Measurements from ENCODE around the gene KLHL12.

Gene KLHL12

DNA sequence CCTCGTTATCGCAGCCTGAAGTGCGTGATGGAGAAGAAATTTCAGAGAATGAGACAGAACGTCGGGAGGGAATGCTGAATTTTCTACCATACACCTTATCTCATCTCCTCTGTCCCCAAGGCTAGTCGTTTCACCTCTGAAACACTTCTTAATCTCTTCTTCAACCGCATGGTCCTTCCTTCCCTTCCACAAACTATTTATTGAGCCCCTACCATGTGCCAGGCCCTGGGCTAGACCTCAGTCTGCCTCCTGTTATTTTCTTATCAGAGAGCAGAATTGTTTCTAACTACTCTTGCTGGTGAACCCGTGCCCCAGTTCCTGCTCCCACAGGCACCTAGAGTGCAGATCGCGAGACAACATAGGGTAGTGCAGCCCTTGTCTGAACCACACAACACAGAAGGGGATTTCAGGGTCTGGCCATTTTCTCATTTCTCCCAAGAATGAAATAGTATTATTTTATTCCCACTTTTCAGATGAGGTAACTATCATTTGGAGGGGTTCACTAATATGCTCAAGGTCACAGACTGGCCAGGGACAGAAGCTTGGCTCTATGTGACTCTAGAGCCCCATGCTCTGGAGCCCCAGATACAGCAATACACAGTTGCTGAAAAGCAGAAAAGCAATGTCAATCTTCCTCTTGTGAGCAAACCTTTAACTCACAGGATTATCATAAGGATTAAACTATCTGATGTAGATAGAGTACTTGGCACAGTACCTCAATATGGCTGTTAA, 31.7 kb upstream of the KLHL12 start:
- intact Hi-C loops (cut with micrococcal nuclease) = loop anchor here (1.0 kb wide), 1 partner anchor 9 kb away; the partner anchor contains the start of gene CYB5R1
- peaks cover 45% of the 10 kb centered on the region for H3K4me1 Mint-ChIP-seq (ENCODE audit: low read depth)
- H3K27me3 Mint-ChIP-seq = no peaks in the 10 kb centered on the region
- peak overlapping the region; percentile 86 for H3K27ac Mint-ChIP-seq
- H3K9me3 Mint-ChIP-seq = no peaks in the 10 kb centered on the region
- peak overlapping the region; percentile 86 for H3K4me3 Mint-ChIP-seq
- peaks cover 63% of the 10 kb centered on the region for H3K36me3 Mint-ChIP-seq (ENCODE audit: low read depth)

DNA sequence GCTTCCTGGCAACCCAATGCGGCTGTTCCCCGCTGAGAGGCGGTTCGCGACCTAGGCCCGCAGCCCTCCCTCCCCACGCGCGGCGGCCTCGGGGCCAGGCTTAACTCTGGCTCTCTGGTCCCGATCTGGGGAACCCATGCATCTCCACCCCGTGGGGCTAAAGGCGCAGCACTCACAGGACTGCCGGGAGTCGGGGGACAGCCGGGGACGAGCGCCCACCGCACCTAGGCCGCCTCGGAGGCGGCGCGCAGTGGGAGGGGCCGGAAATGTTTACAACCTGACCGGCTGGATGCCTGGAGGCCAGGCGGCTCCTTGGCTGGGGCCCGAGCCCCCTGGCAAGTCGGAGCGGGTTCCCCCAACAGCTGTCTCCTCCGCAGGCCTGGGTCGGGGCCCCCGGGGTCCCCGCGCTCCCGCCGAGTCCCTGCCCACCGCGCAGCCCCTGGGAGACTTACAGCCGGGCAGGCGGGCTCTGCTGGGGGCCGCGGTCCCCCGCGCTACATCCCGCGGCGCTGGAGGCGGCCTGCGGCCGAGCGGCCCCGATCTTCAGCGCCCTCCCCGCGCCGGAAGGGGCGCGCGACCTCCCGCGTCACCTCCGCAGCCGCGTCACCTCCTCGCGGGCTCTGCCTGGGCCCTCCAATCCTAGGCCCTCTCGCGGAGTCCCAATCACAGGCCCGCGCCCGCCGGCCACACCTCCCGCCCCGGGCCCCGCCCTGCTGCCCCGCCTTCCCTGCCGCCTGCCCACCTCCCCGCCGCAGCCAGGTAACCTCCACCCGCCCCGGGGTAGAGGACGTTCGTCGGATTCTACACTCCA, 30.9 kb upstream of the KLHL12 start, which contains the start of gene ADIPOR1:
Gene ADIPOR1, minus strand, starts transcription at position 580 of the 811 bp plus-strand sequence. CDS start 7,242 bp downstream, outside the sequence.
- Mint-ChIP-seq H3K4me3 (peak within 1 kb of the TSS; percentile 86), H3K27me3 (no peaks in the 10 kb centered on the region), H3K36me3 (ENCODE audit: low read depth) (peaks cover 56% of the 10 kb centered on the region), H3K4me1 (ENCODE audit: low read depth) (peaks cover 50% of the 10 kb centered on the region), H3K27ac (peak within 1 kb of the TSS; percentile 86), H3K9me3 (no peaks in the 10 kb centered on the region)
- intact Hi-C loops (cut with micrococcal nuclease) = loop anchor here (1.0 kb wide), 1 partner anchor 9 kb away; the partner anchor contains the start of gene CYB5R1

DNA sequence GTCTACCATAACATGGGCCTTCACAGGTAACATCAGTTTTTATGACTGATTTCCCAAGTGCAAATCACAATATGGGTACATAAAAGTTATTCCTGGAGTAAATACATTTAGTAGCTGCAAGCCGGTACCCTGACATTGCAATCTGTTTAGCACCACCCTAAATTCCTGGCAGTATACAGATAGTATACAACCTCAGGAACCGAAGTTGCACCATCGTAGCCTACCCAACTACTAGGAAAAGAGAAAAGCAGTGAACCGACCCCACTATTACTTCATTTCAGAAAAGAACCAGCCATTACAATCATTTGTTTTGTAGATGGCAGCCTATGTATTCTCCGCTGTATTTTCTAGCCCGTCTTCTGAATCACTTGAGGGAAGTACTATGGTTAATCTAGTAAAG, 29.9 kb upstream of the KLHL12 start:
- H3K36me3 Mint-ChIP-seq (ENCODE audit: low read depth) = peaks cover 46% of the 10 kb centered on the region
- intact Hi-C loops (cut with micrococcal nuclease) = no loop called here
- peak overlapping the region; percentile 86 for H3K4me3 Mint-ChIP-seq
- H3K9me3 Mint-ChIP-seq = no peaks in the 10 kb centered on the region
- peak overlapping the region; percentile 86 for H3K27ac Mint-ChIP-seq
- no peaks in the 10 kb centered on the region for H3K27me3 Mint-ChIP-seq
- H3K4me1 Mint-ChIP-seq (ENCODE audit: low read depth) = peaks cover 56% of the 10 kb centered on the region

DNA sequence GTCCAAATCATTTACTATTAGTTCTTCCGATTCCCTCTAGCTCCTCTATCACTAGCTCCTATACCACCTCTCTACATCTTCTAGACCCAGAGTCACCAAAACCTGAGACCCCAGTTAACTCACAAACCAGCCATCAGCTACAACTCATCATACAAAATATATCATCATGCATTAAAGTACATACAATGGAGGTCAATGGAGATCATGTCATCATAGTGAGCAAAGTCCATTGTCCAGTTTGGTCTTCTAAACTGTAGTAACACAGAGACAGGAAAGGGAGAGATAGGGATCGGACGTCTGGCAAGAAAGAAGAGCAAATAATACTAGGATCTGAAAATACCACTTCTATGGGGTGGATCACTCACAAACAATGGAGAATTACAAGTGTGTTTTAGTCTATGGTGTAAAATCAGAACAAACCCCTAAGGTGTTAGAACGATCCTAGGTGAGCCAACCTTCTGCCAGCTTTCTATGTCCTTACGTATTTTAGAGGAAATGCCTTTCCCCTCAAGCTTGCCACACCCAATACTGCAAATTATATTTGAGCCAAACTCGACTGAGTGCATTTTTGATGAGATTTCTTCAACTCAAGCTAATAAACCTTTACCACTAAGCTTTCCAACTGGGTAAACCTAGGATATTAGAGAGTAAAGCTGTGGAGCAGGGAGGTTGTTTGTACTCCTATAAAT, 27.2 kb upstream of the KLHL12 start:
- intact Hi-C loops (cut with micrococcal nuclease) = no loop called here
- H3K4me3 Mint-ChIP-seq = peak overlapping the region; percentile 5
- H3K27ac Mint-ChIP-seq = peak overlapping the region; percentile 85

DNA sequence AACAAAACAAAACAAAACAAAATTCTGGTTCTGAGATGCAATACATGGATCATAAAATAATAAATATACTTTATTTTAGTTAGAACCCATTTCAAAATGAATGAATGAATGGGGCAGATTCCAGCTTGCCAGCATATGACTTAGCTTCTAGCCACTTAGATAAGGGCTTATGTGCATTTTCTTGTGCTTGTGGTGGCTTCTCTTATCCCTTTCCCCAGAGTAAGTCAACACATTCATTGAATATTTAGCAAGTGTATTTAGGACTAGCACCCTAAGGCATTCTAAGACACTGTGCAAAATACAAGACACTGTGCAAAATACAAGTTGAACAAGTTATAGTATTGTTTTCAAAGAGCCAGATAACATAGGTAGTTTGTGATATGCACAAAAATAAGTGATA, 26.4 kb upstream of the KLHL12 start:
- no peak overlapping the region for H3K4me3 Mint-ChIP-seq
- H3K9me3 Mint-ChIP-seq = no peaks in the 10 kb centered on the region
- peaks cover 58% of the 10 kb centered on the region for H3K36me3 Mint-ChIP-seq (ENCODE audit: low read depth)
- intact Hi-C loops (cut with micrococcal nuclease) = loop anchor here (2.0 kb wide), 2 partner anchors 45 to 65 kb away; partner anchors contain the start of gene RABIF
- peak overlapping the region; percentile 85 for H3K27ac Mint-ChIP-seq
- peaks cover 59% of the 10 kb centered on the region for H3K4me1 Mint-ChIP-seq (ENCODE audit: low read depth)
- no peaks in the 10 kb centered on the region for H3K27me3 Mint-ChIP-seq

More for the DNA sequence above, 27.2 kb upstream of the KLHL12 start:
- no peaks in the 10 kb centered on the region for H3K27me3 Mint-ChIP-seq
- no peaks in the 10 kb centered on the region for H3K9me3 Mint-ChIP-seq
- peaks cover 54% of the 10 kb centered on the region for H3K36me3 Mint-ChIP-seq (ENCODE audit: low read depth)
- peaks cover 64% of the 10 kb centered on the region for H3K4me1 Mint-ChIP-seq (ENCODE audit: low read depth)

DNA sequence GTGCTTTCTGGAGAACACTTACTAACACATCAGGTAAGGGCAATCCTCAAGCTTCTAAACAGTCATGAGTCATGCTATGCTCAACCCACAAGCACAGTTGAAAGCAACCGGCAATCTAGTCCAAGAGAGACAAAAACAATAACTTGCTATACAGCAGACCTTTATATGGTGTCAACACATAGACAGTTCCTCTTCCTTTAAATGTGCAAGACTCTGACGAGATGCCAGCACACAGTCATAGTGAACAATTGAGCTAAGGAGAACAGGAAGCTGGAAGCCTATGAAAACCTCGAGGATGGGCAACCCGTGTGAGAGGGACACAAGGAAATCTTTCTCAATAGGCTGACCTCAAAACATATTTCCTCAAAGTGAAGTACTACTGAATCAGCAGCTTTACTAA, 25.8 kb upstream of the KLHL12 start:
- H3K4me1 Mint-ChIP-seq (ENCODE audit: low read depth) = peaks cover 57% of the 10 kb centered on the region

DNA sequence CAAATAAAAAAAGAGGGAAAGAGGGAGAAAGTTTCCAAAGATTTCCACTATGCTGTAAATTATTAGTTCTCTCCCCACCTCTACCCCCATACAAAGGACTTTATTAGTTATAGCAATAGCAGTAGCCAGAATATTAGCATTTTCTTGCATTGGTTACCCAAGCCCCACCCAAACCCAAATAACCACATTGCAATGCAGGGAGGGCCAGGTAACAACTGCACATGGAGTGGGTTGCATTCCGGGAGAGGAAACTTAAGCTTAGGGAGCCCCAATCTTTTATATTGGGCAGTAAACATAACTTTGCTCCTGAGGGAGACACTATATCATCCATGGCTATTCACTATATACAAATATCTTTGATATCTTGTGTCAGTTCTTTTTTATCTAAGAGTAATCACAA, 25.1 kb upstream of the KLHL12 start:
- peaks cover 69% of the 10 kb centered on the region for H3K36me3 Mint-ChIP-seq (ENCODE audit: low read depth)
- intact Hi-C loops (cut with micrococcal nuclease) = loop anchor here (1.0 to 2.0 kb wide), 3 partner anchors 17 to 63 kb away; partner anchors contain the start of gene RABIF
- peaks cover 54% of the 10 kb centered on the region for H3K4me1 Mint-ChIP-seq (ENCODE audit: low read depth)

More for the DNA sequence above, 25.8 kb upstream of the KLHL12 start:
- Mint-ChIP-seq H3K9me3 (no peaks in the 10 kb centered on the region), H3K36me3 (ENCODE audit: low read depth) (peaks cover 62% of the 10 kb centered on the region), H3K4me3 (peak overlapping the region; percentile 59), H3K27me3 (no peaks in the 10 kb centered on the region), H3K27ac (peak overlapping the region; percentile 85)
- intact Hi-C loops (cut with micrococcal nuclease) = loop anchor here (1.0 to 2.0 kb wide), 3 partner anchors 16 to 64 kb away; partner anchors contain the start of gene RABIF

DNA sequence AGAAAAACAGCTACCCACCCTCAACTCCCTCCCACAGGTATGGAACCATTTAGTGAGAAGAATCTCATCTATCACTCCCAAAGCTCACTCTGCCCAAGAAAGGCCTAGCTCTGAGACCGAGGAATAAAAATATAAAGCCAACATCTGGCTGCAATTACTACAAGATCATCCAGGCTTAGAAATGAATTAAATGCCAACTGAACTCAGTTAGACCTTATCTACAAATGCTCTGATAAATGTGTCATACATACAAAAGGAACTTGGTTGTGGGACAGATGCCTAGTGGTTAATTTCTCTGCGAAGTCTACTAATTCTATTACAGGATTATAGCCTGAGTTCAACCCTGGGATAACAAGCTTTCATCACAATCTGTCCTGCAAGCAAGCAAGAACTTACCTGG, 24.4 kb upstream of the KLHL12 start:
- Mint-ChIP-seq H3K4me3 (no peak overlapping the region), H3K27me3 (no peaks in the 10 kb centered on the region), H3K4me1 (ENCODE audit: low read depth) (peaks cover 47% of the 10 kb centered on the region), H3K9me3 (no peaks in the 10 kb centered on the region), H3K27ac (peak overlapping the region; percentile 85), H3K36me3 (ENCODE audit: low read depth) (peaks cover 73% of the 10 kb centered on the region)
- intact Hi-C loops (cut with micrococcal nuclease) = no loop called here

More for the DNA sequence above, 25.1 kb upstream of the KLHL12 start:
- H3K27ac Mint-ChIP-seq = peak overlapping the region; percentile 85
- H3K27me3 Mint-ChIP-seq = no peaks in the 10 kb centered on the region
- H3K9me3 Mint-ChIP-seq = no peaks in the 10 kb centered on the region
- no peak overlapping the region for H3K4me3 Mint-ChIP-seq

DNA sequence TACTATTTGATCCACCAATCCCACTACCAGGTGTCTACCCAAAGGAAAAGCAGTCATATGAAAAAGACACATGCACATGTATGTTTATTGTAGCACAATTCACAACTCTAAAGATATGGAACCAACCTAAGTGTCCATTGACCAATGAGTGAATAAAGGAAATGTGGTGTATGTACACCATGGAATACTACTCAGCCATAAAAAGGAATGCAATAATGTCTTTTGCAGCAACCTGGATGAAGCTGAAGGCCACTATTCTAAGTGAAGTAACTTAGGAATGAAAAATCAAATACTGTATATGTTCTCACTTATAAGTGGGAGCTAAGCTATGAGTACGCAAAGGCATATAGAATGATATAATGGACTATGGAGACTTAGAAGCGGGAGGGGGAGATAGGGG, 18.4 kb upstream of the KLHL12 start:
- Mint-ChIP-seq H3K4me3 (no peak overlapping the region), H3K27me3 (no peaks in the 10 kb centered on the region), H3K9me3 (no peaks in the 10 kb centered on the region), H3K4me1 (ENCODE audit: low read depth) (no peaks in the 10 kb centered on the region), H3K27ac (no peak overlapping the region), H3K36me3 (ENCODE audit: low read depth) (peaks cover 100% of the 10 kb centered on the region)
- intact Hi-C loops (cut with micrococcal nuclease) = no loop called here

DNA sequence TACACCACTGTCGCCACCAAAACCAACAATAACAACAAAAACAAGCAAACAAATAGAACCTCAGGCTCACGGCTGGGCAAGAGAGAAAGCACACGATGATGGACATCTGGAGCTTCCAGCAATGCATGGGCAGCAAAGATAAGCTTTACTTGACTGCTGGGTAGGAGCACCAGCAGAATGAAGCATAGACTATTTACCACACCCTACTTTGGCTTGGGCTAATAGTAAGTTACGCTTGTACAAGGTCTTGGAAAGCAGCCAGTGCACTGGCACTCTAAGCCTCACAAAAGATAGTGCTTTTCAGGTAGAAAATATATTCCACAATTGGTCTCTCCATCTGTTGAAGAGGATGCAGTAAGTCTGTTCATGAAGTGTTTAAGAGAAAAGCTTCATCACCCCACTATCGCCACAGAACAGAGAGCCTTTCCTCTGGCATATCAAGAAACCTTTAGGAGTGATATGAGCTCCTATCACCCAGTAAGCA, 17.4 kb upstream of the KLHL12 start:
- no peaks in the 10 kb centered on the region for H3K4me1 Mint-ChIP-seq (ENCODE audit: low read depth)
- intact Hi-C loops (cut with micrococcal nuclease) = no loop called here
- H3K9me3 Mint-ChIP-seq = no peaks in the 10 kb centered on the region
- H3K27ac Mint-ChIP-seq = no peak overlapping the region
- no peaks in the 10 kb centered on the region for H3K27me3 Mint-ChIP-seq
- H3K4me3 Mint-ChIP-seq = no peak overlapping the region
- peaks cover 100% of the 10 kb centered on the region for H3K36me3 Mint-ChIP-seq (ENCODE audit: low read depth)

DNA sequence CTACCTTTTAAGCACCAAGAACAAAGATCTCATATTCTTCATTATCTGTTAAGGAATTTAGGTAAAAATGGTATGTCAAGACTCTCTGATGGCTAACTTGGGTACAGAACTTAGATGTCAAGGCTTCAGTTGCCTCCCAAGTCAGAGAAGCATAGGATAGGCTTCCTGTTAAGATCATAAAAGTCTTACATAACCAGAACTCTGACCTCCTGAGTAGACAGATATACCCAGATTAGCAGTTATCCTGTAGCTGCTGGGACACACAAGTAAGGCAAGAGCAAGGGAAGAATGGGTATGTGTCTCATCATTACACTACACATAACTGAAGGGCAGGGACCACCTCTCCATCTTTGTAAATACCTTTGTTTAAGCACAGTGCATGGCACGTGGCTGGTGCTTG, 15.4 kb upstream of the KLHL12 start:
- Mint-ChIP-seq H3K27me3 (no peaks in the 10 kb centered on the region), H3K27ac (no peak overlapping the region), H3K36me3 (ENCODE audit: low read depth) (peaks cover 81% of the 10 kb centered on the region), H3K4me3 (no peak overlapping the region), H3K4me1 (ENCODE audit: low read depth) (no peaks in the 10 kb centered on the region), H3K9me3 (no peaks in the 10 kb centered on the region)
- intact Hi-C loops (cut with micrococcal nuclease) = no loop called here

DNA sequence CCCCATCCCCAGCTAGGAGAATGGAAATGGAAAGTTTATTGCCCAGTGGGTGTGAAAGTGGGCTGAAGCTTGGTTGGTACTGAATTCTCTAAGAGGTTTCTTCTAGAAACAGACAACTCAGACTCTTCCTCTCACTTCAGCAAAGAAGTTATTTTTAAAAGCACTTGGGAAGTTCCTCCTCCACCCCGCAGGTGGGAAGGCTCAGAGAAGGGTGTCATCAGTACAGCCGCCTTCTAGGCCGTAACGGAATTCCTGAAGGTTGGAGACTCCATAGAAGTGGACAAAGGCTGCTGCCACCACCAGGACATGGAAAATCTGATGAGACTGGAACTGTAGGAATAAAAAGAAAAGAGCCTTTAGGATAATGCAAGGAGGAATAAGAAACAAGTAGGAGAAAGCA, 14.3 kb upstream of the KLHL12 start:
- Mint-ChIP-seq H3K9me3 (no peaks in the 10 kb centered on the region), H3K4me1 (ENCODE audit: low read depth) (no peaks in the 10 kb centered on the region), H3K36me3 (ENCODE audit: low read depth) (peaks cover 71% of the 10 kb centered on the region), H3K27ac (no peak overlapping the region), H3K4me3 (no peak overlapping the region), H3K27me3 (no peaks in the 10 kb centered on the region)
- intact Hi-C loops (cut with micrococcal nuclease) = no loop called here

DNA sequence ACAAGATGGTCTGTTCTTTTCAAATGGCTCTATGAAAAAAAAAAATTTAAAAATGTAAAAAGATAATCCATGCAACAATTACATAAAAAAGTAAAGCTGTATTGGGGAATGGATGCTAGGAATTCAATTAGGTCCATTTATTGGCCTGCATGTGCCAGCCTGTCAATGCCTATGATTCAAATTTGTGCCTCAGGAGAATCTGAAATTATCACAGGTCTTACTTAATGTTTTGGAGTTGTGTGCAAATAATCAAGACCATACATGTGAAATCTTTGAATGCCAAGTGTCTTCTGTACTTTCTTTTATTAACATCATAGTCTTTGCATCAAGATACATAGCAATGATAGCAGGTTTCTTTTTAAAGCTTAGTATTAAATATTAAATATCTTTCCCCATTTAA, 13.5 kb upstream of the KLHL12 start:
- peaks cover 63% of the 10 kb centered on the region for H3K36me3 Mint-ChIP-seq (ENCODE audit: low read depth)

More for the DNA sequence above, 13.5 kb upstream of the KLHL12 start:
- H3K9me3 Mint-ChIP-seq = no peaks in the 10 kb centered on the region
- no peak overlapping the region for H3K4me3 Mint-ChIP-seq
- no peaks in the 10 kb centered on the region for H3K27me3 Mint-ChIP-seq
- intact Hi-C loops (cut with micrococcal nuclease) = no loop called here
- H3K4me1 Mint-ChIP-seq (ENCODE audit: low read depth) = no peaks in the 10 kb centered on the region
- H3K27ac Mint-ChIP-seq = no peak overlapping the region
